HG03139 (cell line): Measurements from ENCODE around the gene GRK3.

ENCODE experiments used
- ATAC-seq: cut with Tn5 transposase; IDR thresholded peaks from one replicate; pipeline ENCODE4 v1.9.1; 2021; ENCODE audit not compliant: unreplicated experiment

GRK3 gene

DNA sequence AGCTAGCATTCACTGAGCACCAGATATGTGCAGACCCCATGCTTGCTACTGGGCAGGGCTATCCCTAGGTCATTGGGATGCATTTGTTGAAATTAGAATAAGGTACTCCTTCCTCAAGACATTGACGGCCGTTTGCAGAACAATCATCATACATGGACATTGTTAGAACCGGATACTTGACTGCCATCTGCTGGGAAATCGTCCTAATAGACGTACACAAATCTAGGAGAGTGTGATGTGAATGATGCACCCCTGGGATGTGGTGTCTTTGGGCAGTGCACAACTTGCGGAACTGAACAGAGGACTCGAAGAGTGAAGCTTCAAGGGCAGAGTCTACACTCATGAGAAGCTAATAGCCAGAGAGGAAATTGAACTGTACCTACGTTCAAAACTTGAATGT, 213.4 kb downstream of the GRK3 start:
- ATAC-seq, result no peak
